GM19238 (cell line): ENCODE data around the gene ABITRAM.
"Not testable (repeated sequence)": the region's sequence is repeated elsewhere in the genome, so short reads cannot be mapped to it uniquely, and the experiment has no call there.

Source experiments
- DNase-seq: peaks from one replicate; pipeline ENCODE4 v3.0.0; 2011; ENCODE audit warnings: low spot score; ENCODE audit not compliant: insufficient read length

Gene ABITRAM

DNA sequence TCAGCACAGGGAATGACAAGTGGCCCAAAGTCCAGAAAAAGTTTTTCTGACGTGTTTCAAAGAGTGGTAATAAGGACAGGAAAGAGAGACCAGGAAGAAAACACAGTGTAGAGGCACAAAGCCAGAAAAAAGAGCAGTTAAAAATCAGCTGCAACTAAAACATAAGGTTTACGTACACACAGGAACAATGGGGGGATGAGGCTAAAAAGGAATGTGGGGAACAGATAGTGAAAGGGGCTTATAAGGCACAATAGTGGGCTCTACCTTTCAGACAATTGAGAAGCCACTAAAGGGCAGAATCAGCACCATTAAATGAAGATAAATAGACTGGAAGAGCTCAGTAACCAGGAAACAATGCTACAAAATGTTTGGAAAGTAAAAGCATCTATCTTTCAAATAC, 5.8 kb upstream of the ABITRAM start:
- no peak for DNase-seq

DNA sequence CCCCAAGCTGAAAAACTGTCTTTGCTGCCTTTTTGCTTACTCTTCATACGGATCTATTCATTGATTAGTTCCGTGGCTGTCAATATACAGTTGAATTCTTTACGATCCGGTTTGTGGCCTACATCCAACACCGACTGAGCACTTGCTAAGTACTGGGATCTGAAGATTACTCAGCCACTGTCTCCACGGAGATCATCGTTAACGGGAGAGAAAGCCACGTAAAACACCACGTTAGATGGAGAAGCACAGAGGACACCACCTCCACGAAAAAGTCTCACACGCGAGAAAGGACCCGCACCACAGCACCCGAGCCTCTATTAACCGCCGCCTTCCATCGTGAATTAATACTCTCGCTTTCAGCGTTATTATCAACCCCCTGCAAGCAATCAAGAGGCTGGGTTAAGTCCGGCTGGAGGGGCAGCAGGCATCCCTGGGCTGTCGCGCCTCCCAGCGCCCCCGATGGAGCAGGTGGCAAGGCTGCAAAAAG, 926 bp upstream of the ABITRAM start:
- no peak for DNase-seq

GRCh38 chr9:108933718-108934322, 380 bp upstream of the ABITRAM start, which contains the start of gene ELP1:
TSS of gene ELP1 (minus strand) at chr9:108934124. CDS start at chr9:108931146, 2,978 bp downstream.
- DNase-seq: peak; percentile 81

DNA sequence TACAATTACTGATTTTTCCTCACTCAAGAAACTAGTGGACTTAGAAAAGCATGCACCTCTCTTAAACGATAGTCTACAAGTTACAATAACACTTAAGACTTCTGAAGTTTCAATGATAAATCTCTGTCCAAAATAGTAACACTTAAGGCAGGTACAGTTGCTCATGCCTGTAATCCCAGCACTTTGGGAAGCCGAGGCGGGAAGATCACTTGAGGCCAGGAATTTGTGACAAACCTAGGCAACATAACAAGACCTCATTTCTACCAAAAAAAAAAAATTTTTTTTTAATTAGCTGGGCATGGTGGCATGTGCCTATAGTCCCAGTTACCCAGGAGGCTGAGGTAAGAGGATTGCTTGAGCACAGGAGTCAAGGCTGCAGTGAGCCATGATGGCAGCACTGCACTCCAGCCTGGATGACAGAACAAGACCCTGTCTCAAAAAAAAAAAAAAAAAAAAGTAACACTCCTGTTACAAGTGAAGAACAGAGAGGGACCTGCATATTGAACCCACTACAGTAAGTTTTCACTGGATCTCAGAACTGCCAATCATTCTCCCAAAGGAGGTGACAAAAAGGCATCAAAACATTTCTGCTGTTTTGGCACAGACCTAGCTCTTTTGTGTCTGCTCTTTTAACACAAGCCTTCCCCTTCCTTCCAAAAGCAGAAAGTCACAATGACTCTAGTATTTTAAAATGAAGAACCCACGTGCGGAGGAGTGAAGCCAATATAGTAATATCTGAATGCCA, 3.5 kb downstream of the ABITRAM start:
- DNase-seq: no peak

GRCh38 chr9:108939975-108940374, 5.8 kb downstream of the ABITRAM start:
- no peak for DNase-seq

DNA sequence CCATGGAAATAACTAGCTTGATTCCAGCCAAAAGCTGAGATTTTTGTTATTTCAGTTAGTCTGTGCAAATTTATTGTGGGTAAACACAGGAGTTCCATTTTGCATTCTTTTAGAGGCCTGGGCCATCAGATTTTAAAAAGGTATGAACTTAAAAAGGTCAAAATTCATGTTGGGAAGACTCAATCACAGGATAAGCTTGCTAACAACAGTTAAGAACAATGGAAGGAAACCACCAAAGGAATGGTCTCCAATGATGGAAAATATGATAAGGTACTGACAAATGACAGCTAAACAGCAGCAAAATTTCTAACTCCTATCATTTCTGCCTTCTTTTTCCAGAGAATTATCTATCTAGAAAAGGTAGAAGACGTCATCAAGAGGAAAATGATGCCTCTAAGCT, 16.0 kb downstream of the ABITRAM start:
- no peak for DNase-seq

DNA sequence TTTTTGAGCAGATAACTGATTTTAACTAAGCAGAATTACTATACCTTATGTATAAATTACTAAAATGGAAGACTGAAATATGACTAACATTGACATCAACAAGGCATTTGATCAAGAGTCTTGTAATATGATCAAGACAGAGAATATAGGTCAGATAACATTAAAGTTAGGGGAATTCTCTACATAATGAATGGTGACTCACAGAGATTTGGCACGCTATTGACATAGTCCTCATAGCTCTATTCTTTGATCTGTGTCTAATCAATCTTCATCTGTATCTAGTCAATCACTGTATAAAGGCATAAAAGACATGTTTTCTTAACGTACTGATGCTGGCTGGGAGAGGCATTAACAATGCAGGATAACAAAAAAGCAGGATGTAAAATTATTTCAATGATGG, 17.4 kb downstream of the ABITRAM start:
- DNase-seq: no peak

GRCh38 chr9:108953983-108954574, 19.9 kb downstream of the ABITRAM start:
- peak; percentile 7 for DNase-seq

DNA sequence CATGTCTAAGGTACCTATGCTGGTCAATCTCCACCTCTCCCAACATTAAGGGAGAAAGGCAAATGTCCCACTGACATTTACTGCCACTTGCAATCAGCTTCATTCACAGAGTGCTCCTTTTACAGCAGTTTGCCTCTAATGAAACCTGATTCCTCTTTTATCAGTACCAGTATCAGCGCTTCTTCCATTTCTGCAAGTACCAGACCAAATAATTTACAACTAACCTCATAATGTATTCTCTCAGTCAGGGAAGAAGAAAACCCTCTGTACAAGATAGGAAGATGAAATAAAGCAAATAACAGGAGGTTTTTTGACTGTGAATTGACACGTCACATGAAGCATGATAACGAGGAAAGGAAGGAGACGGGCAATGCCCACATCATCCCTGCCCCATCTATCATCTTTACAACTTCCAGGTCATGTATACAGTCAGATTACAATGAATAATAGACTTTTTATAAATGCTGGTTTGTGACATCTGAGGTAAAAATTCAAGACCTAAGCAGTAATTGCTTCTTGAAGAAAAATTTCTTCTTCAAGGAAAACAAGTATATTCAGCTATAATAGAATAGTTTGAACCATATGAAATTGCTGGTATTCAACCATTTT, 21.9 kb downstream of the ABITRAM start:
- DNase-seq: no peak

GRCh38 chr9:108956631-108957026, 22.4 kb downstream of the ABITRAM start:
- DNase-seq: no peak

GRCh38 chr9:108960331-108960730, 26.1 kb downstream of the ABITRAM start:
- no peak for DNase-seq

- no peak for DNase-seq
Measured at GRCh38 chr9:108961151-108961550, 27.0 kb downstream of the ABITRAM start.

- no peak for DNase-seq
Measured at GRCh38 chr9:108963459-108964143, 29.4 kb downstream of the ABITRAM start.

DNA sequence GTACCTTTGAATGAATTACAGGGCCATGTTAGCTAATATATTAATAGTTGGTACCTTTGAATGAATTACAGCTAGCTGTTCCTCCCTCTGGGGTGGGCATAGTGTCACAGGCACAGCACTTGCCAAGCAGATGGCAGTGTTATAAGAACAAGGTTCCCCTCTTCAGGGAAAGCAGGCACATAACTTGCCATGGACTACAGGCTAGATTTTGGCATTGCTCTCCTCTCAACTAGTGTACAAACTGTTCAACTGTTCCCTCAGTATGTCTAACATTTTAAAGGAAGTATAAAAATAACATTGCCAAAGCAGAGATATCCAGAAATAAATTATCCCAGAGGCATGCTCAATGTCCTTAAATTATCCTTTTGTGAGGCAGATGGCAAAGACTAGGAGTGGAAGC, 33.7 kb downstream of the ABITRAM start:
- DNase-seq: no peak

DNA sequence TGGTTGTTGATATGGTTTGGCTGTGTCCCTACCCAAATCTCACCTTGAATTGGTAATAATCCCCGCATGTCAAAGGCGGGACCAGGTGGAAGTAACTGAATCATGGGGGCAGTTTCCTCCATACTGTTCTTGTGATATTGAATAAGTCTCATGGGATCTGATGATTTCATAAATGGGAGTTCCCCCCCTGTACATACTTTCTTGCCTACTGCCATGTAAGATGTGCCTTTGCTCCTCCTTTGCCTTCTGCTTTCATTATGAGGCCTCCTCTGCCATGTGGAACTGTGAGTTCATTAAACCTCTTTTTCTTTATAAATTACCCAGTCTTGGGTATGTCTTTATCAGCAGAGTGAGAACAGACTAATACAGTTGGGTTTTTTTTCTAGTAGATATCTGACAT, 37.2 kb downstream of the ABITRAM start:
- DNase-seq: not testable (repeated sequence)

- DNase-seq: no peak
Measured at GRCh38 chr9:108972186-108972585, 38.0 kb downstream of the ABITRAM start.

- DNase-seq: no peak
Measured at GRCh38 chr9:108972626-108973209, 38.5 kb downstream of the ABITRAM start.

- DNase-seq: no peak
Measured at GRCh38 chr9:108973895-108974294, 39.7 kb downstream of the ABITRAM start.

GRCh38 chr9:108978205-108978604, 44.0 kb downstream of the ABITRAM start:
- no peak for DNase-seq

- no peak for DNase-seq
Measured at GRCh38 chr9:108980893-108981292, 46.7 kb downstream of the ABITRAM start.

DNA sequence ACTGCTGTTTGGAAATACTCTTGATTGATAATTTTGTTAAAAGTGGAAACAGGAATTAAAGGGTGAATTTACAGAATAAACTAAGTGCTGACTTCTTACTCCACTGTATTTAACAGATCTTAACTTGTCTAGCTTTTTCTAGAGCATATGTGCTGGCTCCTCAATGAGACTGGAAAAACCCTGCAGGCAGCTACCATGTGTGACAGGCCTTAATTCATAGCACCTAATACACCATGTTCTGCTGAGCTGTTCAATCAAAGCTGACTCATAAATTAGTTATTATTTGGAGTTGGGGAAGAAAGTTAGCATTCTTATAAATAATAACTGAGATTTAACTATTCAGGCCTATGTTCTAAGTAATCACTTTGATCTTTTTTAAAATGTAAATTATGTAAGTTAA, 49.7 kb downstream of the ABITRAM start:
- DNase-seq: no peak
